ENCODE data around the gene SPECC1. TPM values are rescaled to one million over a fixed set of nuclear protein-coding genes. Genes with fewer than 3 reads are reported as not detected.

SPECC1 gene
- total RNA-seq, 4 donors from 2014 or later, result 9.8 to 24.2 (median 11.7) TPM

DNA sequence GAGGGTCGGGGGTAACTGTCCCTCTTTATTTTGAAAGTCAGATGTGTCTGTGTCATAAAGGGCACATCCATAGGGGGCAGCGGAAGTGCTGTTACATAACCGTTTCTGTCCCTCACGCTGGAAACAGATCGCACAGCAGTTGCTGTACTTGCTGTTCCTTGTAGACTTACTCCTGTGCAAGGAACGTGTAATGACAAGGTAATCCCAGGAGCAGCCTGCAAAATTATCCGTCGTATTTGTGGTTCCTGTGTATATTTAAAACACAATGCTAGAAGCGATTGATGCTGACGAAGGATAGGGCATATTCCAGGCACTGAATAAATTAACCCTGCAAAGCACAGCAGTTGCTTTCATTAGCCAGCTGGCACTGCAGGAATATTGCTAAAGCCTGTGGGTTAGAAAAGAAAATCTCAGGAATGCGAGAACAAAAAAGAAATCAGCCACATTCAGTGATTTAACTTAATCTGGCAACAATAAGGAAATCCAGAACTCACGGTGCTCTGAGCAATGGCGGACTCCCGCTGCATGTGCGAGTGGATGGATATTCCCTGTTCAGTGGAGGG, 76.2 kb downstream of the SPECC1 start:
- 53 to 68% methylated on average over 15 of the region's 15 CpGs for WGBS, 2 donors
- DNase-seq (ENCODE audit: low spot score in 2 of 2), result no peak
- intact Hi-C loops (cut with DNase I; ENCODE audit: low total_unique reads), result no loop called here
- no peak overlapping the region for H3K4me3 ChIP-seq (ENCODE audit: low read depth, poor library complexity, severe bottlenecking)
- TF ChIP-seq POLR2A (IDR thresholded peaks at IDR 0.05), result no peak
- TF ChIP-seq, protein P1, sequence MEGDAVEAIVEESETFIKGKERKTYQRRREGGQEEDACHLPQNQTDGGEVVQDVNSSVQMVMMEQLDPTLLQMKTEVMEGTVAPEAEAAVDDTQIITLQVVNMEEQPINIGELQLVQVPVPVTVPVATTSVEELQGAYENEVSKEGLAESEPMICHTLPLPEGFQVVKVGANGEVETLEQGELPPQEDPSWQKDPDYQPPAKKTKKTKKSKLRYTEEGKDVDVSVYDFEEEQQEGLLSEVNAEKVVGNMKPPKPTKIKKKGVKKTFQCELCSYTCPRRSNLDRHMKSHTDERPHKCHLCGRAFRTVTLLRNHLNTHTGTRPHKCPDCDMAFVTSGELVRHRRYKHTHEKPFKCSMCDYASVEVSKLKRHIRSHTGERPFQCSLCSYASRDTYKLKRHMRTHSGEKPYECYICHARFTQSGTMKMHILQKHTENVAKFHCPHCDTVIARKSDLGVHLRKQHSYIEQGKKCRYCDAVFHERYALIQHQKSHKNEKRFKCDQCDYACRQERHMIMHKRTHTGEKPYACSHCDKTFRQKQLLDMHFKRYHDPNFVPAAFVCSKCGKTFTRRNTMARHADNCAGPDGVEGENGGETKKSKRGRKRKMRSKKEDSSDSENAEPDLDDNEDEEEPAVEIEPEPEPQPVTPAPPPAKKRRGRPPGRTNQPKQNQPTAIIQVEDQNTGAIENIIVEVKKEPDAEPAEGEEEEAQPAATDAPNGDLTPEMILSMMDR (IDR thresholded peaks at IDR 0.05), result no peak

DNA sequence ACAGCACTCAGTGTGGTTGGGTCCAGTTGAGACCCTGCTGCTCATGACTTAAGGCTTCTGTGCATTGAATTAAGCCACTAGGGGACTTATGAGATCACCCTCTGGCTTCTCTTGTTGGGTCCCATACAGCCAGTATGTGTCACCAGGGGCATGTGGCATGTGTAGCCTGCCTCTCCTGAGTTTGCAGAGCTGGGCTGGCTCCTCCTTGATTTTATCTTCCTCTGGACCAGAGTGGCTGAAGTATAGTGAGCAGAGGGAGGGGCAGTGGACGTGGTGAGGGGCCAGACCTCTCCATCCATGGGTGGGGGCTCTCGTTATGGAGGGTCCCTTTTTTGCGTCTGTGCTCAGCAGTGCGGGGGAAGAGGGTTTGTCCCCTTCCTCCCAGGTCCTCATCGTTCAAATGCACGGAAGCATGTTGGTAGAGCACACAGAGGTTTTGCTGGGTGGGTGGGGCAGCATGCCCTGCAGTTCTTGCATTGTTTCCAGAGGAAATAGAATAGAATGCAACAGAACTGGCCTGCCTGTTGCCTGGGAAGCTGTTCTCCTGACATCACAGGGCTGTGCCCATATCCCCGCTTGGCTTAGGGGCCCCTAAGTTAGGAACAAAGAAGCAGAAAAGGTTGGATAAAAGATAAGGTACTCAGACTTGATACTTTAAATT, 77.4 kb downstream of the SPECC1 start:
- no peak for TF ChIP-seq POLR2A (IDR thresholded peaks at IDR 0.05)
- TF ChIP-seq, protein P1 (IDR thresholded peaks at IDR 0.05), result no peak
- H3K4me3 ChIP-seq (ENCODE audit: low read depth, poor library complexity, severe bottlenecking), result no peak overlapping the region
- DNase-seq (ENCODE audit: low spot score in 2 of 2), result no peak
- 65 to 77% methylated on average over 7 of the region's 7 CpGs for WGBS, 2 donors
- intact Hi-C loops (cut with DNase I; ENCODE audit: low total_unique reads), result no loop called here

DNA sequence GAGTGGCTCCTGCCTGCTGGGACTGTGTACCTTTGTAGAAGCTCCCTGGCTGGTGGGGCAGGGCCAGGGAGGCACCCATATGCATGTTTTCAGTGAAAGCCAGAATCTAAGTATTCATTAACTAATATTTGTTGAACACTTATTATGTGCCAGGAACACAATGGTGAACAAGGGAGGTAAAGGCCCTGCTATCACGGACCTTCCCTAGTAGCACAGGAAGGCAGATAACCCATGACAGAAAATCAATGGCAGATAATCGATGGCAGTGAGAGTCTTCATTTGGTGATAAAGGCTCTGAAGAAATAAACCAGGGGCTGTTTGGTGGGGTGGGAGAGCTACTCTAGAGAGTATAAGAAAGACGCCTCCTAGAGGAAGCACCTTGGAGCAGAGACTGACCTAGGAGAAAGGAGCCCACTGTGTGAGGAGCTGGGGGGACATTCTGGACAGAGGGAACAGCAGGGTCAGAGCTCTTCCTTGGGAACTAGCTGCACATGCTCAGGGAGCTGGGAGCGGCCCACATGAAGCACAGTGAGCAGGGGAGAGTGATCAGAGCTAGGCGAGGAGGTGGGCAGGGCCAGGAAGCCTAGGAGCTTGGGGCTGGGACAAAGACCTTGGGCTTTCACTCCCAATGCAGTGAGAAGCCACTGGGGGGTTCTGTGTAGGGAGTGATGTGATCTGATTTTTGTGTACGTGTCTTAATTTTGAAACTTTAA, 78.5 kb downstream of the SPECC1 start:
- no peak overlapping the region for H3K4me3 ChIP-seq (ENCODE audit: low read depth, poor library complexity, severe bottlenecking)
- no peak for DNase-seq (ENCODE audit: low spot score in 2 of 2)
- WGBS, 2 donors, result 79 to 90% methylated on average over 6 of the region's 6 CpGs
- TF ChIP-seq POLR2A (IDR thresholded peaks at IDR 0.05), result no peak
- TF ChIP-seq, protein P1 (IDR thresholded peaks at IDR 0.05), result no peak
- intact Hi-C loops (cut with DNase I; ENCODE audit: low total_unique reads), result no loop called here

GRCh38 chr17:20089756-20090547, 80.8 kb downstream of the SPECC1 start:
- DNase-seq (ENCODE audit: low spot score in 2 of 2), result no peak
- no peak overlapping the region for H3K4me3 ChIP-seq (ENCODE audit: low read depth, poor library complexity, severe bottlenecking)
- intact Hi-C loops (cut with DNase I; ENCODE audit: low total_unique reads), result no loop called here
- 79 to 83% methylated on average over 15 of the region's 15 CpGs for WGBS, 2 donors
- TF ChIP-seq, protein P1 (IDR thresholded peaks at IDR 0.05), result no peak
- no peak for TF ChIP-seq POLR2A (IDR thresholded peaks at IDR 0.05)

- H3K4me3 ChIP-seq (ENCODE audit: low read depth, poor library complexity, severe bottlenecking), result no peak overlapping the region
- intact Hi-C loops (cut with DNase I; ENCODE audit: low total_unique reads), result no loop called here
- DNase-seq (ENCODE audit: low spot score in 2 of 2), result no peak
- no peak for TF ChIP-seq POLR2A (IDR thresholded peaks at IDR 0.05)
- TF ChIP-seq, protein P1 (IDR thresholded peaks at IDR 0.05), result no peak
- 58 to 71% methylated on average over 19 of the region's 19 CpGs for WGBS, 2 donors
Measured at GRCh38 chr17:20091174-20092029, 82.2 kb downstream of the SPECC1 start.

All from lower leg skin (tissue), 4 donors.